SK-N-SH treated with all-trans-retinoic acid at 6 μM for 48 hours (cell line): ENCODE results near the gene PNMA6F.

Source experiments
- ATAC-seq: fragments of 200-7000 bp; cut with Tn5 transposase; 3 replicates; pipeline ENCODE4 v1.9.1; 2020; ENCODE audit warnings: mild to moderate bottlenecking, moderate library complexity
- ARNTL ChIP-seq: fragments of 450-650 bp; formaldehyde crosslinking; IDR thresholded peaks from 2 replicates; pipeline ENCODE4 v1.5.0; 2020; ENCODE audit warnings: low read depth, mild to moderate bottlenecking, moderate library complexity, borderline replicate concordance
- BACH2 ChIP-seq: fragments of 250-450 bp; sonication (Bioruptor Pico); IDR thresholded peaks from 2 replicates; pipeline ENCODE4 v1.9.0; 2021; ENCODE audit warnings: mild to moderate bottlenecking, borderline replicate concordance
- CSDC2 ChIP-seq: fragments of 250-450 bp; sonication (Bioruptor Pico); IDR thresholded peaks from 2 replicates; pipeline ENCODE4 v1.5.0; 2020; ENCODE audit warnings: mild to moderate bottlenecking, moderate library complexity
- ESRRG ChIP-seq: fragments of 250-450 bp; sonication (Bioruptor Pico); IDR thresholded peaks from 2 replicates; pipeline ENCODE4 v1.6.1; 2021; ENCODE audit warnings: mild to moderate bottlenecking
- GLIS3 ChIP-seq: fragments of 250-450 bp; sonication (Bioruptor Pico); IDR thresholded peaks from 2 replicates; pipeline ENCODE4 v1.5.0; 2020; ENCODE audit warnings: mild to moderate bottlenecking, moderate library complexity
- ISL1 ChIP-seq: fragments of 250-450 bp; sonication (Bioruptor Pico); IDR thresholded peaks from 2 replicates; pipeline ENCODE4 v2.1.2; 2022; ENCODE audit warnings: mild to moderate bottlenecking, moderate library complexity
- OSR1 ChIP-seq: fragments of 250-450 bp; sonication (Bioruptor Pico); IDR thresholded peaks from 2 replicates; pipeline ENCODE4 v1.8.0; 2022; ENCODE audit warnings: moderate library complexity, mild to moderate bottlenecking, inconsistent platforms
- PATZ1 ChIP-seq: fragments of 250-450 bp; sonication (Bioruptor Pico); IDR thresholded peaks from 2 replicates; pipeline ENCODE4 v1.8.0; 2020; ENCODE audit warnings: mild to moderate bottlenecking, moderate library complexity, borderline replicate concordance
- PPARA ChIP-seq: fragments of 250-450 bp; sonication (Bioruptor Pico); IDR thresholded peaks from 2 replicates; pipeline ENCODE4 v1.5.0; 2020; ENCODE audit warnings: mild to moderate bottlenecking, borderline replicate concordance
- RARB ChIP-seq: fragments of 250-450 bp; sonication (Bioruptor Pico); IDR thresholded peaks from 2 replicates; pipeline ENCODE4 v1.8.0; 2021; ENCODE audit warnings: mild to moderate bottlenecking, moderate library complexity
- SNAI2 ChIP-seq: fragments of 250-450 bp; sonication (Bioruptor Pico); IDR thresholded peaks from 2 replicates; pipeline ENCODE4 v1.5.0; 2020; ENCODE audit warnings: mild to moderate bottlenecking, moderate library complexity
- TOX ChIP-seq: fragments of 250-450 bp; sonication (Bioruptor Pico); IDR thresholded peaks from 2 replicates; pipeline ENCODE4 v1.8.0; 2021; ENCODE audit warnings: mild to moderate bottlenecking, moderate library complexity, borderline replicate concordance
- TSHZ2 ChIP-seq: fragments of 250-450 bp; sonication (Bioruptor Pico); IDR thresholded peaks from 2 replicates; pipeline ENCODE4 v1.5.0; 2020; ENCODE audit warnings: mild to moderate bottlenecking, moderate library complexity
- ZC3H10 ChIP-seq: fragments of 250-450 bp; sonication (Bioruptor Pico); IDR thresholded peaks from 2 replicates; pipeline ENCODE4 v1.5.1; 2021; ENCODE audit warnings: mild to moderate bottlenecking, moderate library complexity
- ZFP3 ChIP-seq: fragments of 250-450 bp; sonication (Bioruptor Pico); IDR thresholded peaks from 2 replicates; pipeline ENCODE4 v1.5.0; 2020; ENCODE audit warnings: mild to moderate bottlenecking, moderate library complexity
- ZFP30 ChIP-seq: fragments of 450-650 bp; formaldehyde crosslinking; IDR thresholded peaks from 2 replicates; pipeline ENCODE4 v1.5.0; 2022; ENCODE audit warnings: mild to moderate bottlenecking, moderate library complexity
- ZNF565 ChIP-seq: fragments of 450-650 bp; formaldehyde crosslinking; conservative IDR thresholded peaks from 2 replicates; pipeline ENCODE4 v1.5.0; 2020; ENCODE audit warnings: low read depth, mild to moderate bottlenecking, moderate library complexity
- ZNF70 ChIP-seq: fragments of 450-650 bp; formaldehyde crosslinking; IDR thresholded peaks from 2 replicates; pipeline ENCODE4 v1.5.0; 2020; ENCODE audit warnings: mild to moderate bottlenecking, moderate library complexity
- ZNF8 ChIP-seq: fragments of 450-650 bp; formaldehyde crosslinking; IDR thresholded peaks from 2 replicates; pipeline ENCODE4 v1.5.0; 2020; ENCODE audit warnings: mild to moderate bottlenecking, moderate library complexity
- TF ChIP-seq, protein P1 (sequence below): fragments of 250-450 bp; sonication (Bioruptor Pico); IDR thresholded peaks from 2 replicates; pipeline ENCODE4 v1.8.0; 2021; ENCODE audit warnings: low read depth, mild to moderate bottlenecking, moderate library complexity, borderline replicate concordance
- TF ChIP-seq, protein P2 (sequence below): fragments of 250-450 bp; sonication (Bioruptor Pico); IDR thresholded peaks from 2 replicates; pipeline ENCODE4 v1.5.1; 2021; ENCODE audit warnings: mild to moderate bottlenecking, moderate library complexity
- TF ChIP-seq, protein P3 (sequence below): fragments of 250-450 bp; sonication (Bioruptor Pico); IDR thresholded peaks from 2 replicates; pipeline ENCODE4 v1.5.1; 2020; ENCODE audit warnings: low read depth, mild to moderate bottlenecking, moderate library complexity

Gene PNMA6F

DNA sequence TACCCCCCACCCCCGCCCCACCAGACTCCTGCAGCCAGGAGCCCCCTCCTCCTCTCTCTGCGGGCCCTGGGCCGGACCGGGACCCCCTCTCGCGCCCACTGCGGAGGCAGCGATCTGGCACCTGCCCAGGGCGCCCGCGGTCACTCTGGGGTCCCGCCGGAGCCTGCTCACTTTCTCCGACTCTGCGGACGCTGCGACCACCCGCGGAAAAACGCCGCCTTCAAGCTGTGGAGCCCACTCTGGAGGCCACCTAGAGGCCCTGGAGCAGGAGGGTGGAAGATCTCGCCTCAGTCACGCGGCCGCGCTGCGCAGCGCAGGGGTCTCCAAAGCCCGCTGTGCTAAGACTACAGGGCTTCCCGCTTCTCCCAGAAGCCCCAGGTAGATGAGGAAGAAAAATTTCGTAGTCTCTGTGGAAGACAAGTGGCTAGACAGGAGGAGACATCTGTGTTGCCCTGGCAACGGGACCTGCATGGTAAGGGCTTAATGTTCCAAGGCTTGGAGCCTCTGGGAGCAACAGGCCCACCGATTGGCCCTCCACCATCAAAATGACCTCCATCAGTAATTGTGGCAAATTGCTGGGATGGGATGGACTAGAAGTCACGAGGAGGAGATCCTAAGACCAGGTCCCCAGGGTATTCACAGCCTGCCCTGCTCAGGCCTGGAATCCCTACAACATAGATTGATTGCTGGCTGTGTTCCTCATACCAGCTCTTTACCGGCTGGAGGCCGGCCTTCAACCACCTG is at the start of gene PNMA6F:
Gene PNMA6F (minus strand): TSS at position 387 of the 744 bp plus-strand sequence. CDS start 1,093 bp downstream, outside the sequence.
- no peak for TF ChIP-seq ARNTL (CRISPR knock-in tag)
- TF ChIP-seq ISL1 (CRISPR knock-in tag): no peak
- no peak for TF ChIP-seq ZNF565
- no peak for TF ChIP-seq ZNF8 (CRISPR knock-in tag)
- TF ChIP-seq PATZ1 (CRISPR knock-in tag): no peak
- TF ChIP-seq GLIS3 (CRISPR knock-in tag): no peak
- TF ChIP-seq ZFP30 (CRISPR knock-in tag): no peak
- no peak for TF ChIP-seq ZNF70 (CRISPR knock-in tag)
- TF ChIP-seq BACH2 (CRISPR knock-in tag): no peak
- TF ChIP-seq ZFP3: no peak
- TF ChIP-seq, protein P1, sequence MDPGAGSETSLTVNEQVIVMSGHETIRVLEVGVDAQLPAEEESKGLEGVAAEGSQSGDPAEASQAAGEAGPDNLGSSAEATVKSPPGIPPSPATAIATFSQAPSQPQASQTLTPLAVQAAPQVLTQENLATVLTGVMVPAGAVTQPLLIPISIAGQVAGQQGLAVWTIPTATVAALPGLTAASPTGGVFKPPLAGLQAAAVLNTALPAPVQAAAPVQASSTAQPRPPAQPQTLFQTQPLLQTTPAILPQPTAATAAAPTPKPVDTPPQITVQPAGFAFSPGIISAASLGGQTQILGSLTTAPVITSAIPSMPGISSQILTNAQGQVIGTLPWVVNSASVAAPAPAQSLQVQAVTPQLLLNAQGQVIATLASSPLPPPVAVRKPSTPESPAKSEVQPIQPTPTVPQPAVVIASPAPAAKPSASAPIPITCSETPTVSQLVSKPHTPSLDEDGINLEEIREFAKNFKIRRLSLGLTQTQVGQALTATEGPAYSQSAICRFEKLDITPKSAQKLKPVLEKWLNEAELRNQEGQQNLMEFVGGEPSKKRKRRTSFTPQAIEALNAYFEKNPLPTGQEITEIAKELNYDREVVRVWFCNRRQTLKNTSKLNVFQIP: no peak
- TF ChIP-seq, protein P2, sequence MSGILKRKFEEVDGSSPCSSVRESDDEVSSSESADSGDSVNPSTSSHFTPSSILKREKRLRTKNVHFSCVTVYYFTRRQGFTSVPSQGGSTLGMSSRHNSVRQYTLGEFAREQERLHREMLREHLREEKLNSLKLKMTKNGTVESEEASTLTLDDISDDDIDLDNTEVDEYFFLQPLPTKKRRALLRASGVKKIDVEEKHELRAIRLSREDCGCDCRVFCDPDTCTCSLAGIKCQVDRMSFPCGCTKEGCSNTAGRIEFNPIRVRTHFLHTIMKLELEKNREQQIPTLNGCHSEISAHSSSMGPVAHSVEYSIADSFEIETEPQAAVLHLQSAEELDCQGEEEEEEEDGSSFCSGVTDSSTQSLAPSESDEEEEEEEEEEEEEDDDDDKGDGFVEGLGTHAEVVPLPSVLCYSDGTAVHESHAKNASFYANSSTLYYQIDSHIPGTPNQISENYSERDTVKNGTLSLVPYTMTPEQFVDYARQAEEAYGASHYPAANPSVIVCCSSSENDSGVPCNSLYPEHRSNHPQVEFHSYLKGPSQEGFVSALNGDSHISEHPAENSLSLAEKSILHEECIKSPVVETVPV: no peak
- ATAC-seq: no peak

- no peak for ATAC-seq
- TF ChIP-seq ZNF565 (no peak), ESRRG (CRISPR knock-in tag) (no peak), OSR1 (CRISPR knock-in tag) (no peak), ZFP30 (CRISPR knock-in tag) (no peak), BACH2 (CRISPR knock-in tag) (no peak), TOX (CRISPR knock-in tag) (no peak), PPARA (no peak)
- TF ChIP-seq, protein P2: no peak
These were observed 49.7 kb upstream of the PNMA6F start for GRCh38 chrX:153371256-153371655.

DNA sequence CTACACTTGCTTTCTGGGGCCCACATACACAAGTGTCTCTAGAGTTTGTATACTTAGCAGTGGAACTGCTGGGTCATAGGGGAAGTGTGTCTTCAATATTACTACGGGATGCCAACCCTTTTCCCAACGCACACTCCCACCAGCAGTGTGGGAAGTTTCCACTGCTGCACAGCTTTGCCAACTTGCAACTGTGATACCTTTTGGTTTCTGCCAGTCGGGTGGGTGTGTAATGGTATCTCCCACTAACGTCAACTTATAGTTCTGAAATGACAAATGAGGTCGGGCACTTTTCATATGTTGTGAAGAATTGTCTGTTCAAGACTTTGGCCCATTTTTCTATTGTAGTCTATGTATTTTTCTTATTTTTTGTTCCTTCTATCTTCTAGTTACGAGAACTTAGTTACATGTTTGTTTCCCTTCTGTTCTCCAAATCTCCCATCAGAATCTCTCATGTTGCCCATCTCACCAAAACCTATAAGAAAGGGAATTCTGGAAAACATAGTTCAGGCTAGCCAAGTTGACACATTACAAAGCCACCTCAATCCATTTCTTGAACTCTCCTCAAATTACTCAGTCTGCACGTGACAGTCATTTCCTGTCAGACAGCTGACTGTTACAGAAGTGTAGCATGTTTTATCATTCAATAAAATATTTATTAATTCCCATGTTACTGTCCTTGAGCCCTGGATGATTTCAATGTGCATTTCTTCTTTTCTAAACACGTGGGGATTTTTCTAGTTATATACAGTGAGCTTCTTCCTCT is 48.9 kb upstream of the PNMA6F start:
- no peak for ATAC-seq
- no peak for TF ChIP-seq BACH2 (CRISPR knock-in tag)
- TF ChIP-seq PATZ1 (CRISPR knock-in tag): no peak
- TF ChIP-seq CSDC2 (CRISPR knock-in tag): no peak
- no peak for TF ChIP-seq ISL1 (CRISPR knock-in tag)
- TF ChIP-seq RARB: no peak
- no peak for TF ChIP-seq ZC3H10 (CRISPR knock-in tag)
- no peak for TF ChIP-seq ZFP3
- TF ChIP-seq, protein P2: no peak
- TF ChIP-seq ZNF8 (CRISPR knock-in tag): no peak
- TF ChIP-seq, protein P3, sequence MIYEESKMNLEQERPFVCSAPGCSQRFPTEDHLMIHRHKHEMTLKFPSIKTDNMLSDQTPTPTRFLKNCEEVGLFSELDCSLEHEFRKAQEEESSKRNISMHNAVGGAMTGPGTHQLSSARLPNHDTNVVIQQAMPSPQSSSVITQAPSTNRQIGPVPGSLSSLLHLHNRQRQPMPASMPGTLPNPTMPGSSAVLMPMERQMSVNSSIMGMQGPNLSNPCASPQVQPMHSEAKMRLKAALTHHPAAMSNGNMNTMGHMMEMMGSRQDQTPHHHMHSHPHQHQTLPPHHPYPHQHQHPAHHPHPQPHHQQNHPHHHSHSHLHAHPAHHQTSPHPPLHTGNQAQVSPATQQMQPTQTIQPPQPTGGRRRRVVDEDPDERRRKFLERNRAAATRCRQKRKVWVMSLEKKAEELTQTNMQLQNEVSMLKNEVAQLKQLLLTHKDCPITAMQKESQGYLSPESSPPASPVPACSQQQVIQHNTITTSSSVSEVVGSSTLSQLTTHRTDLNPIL: no peak
- no peak for TF ChIP-seq SNAI2
- no peak for TF ChIP-seq OSR1 (CRISPR knock-in tag)
- no peak for TF ChIP-seq TSHZ2 (CRISPR knock-in tag)
- TF ChIP-seq GLIS3 (CRISPR knock-in tag): no peak
